ENCODE results near the gene JMJD1C.

JMJD1C gene

DNA sequence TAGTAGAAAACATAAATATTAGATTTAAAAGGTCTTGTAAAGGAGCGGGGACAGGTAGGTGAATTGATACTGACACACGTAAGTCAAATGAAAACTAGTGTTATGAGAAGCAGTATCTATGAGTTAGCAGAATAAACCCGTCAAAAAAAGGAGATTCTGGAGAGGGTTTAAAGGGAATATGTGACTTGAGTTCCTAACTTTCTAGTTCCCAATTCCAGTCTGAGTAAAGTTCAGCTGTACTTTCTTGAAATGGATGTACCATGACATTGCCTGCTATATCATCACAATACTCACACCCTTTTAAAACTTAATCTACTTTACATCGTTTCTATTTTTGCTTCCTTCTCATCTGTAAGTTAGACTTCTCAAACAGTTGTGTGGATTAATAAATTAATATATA lies 210.5 kb downstream of the JMJD1C start:
- no peak overlapping the region for H3K27ac ChIP-seq
- no peak for TF ChIP-seq CTCF (conservative IDR thresholded peaks at IDR 0.05)

DNA sequence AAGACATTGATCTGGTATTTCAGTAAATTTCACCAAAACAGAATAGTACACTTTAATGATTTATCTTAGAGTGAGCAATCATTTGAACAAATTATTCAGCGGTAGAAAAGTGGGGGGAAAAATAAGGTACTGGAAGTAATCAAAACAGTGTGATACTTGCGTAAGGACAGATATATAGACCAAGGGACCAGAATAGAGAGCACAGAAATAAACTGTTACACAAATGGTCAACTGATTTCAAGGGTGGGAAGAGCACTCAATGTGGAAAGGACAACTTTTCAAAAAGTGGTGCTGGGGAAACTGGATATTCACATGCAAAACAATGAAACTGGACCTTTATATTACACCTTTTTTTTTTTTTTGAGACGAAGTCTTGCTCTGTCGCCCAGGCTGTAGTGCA lies 212.7 kb downstream of the JMJD1C start:
- H3K27ac ChIP-seq = no peak overlapping the region
- TF ChIP-seq CTCF (conservative IDR thresholded peaks at IDR 0.05) (no peak), ZFX (IDR thresholded peaks at IDR 0.05) (no peak)

DNA sequence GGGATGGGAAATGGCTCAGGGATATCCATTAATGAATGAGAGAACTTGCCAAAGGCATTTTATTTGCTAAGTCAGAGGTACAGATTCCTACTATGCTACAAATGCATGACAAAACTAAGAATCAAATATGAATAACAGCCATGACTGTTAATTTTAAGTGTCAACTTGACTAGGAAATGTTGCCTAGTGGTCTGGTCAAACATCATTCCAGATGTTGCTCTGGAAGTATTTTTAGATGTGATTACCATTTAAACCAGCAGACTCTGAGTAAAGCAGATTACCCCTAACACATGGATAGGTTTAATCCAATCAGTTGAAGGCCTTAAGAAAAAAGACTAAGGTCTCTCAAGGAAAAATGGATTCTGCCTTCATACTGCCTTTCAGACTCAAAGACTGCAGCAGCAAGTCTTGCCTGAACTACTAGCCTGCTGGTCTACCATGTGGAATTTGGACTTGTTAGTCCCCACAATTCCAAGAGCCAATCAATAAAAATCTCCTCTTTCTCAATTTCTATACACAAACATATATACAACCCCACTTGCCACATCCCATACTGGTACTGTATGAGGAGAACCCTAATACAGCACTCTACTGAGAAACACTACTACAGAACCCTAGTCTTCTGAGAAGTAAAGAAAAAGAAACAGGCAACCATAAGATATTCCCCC lies 213.5 kb downstream of the JMJD1C start:
- no peak overlapping the region for H3K27ac ChIP-seq
- TF ChIP-seq ZFX (IDR thresholded peaks at IDR 0.05) = no peak
- no peak for TF ChIP-seq CTCF (conservative IDR thresholded peaks at IDR 0.05)

GRCh38 chr10:63250032-63250431 lies 215.7 kb downstream of the JMJD1C start:
- TF ChIP-seq ZFX (IDR thresholded peaks at IDR 0.05) = no peak
- no peak for TF ChIP-seq CTCF (conservative IDR thresholded peaks at IDR 0.05)
- H3K27ac ChIP-seq = no peak overlapping the region

- H3K27ac ChIP-seq = no peak overlapping the region
- TF ChIP-seq ZFX (IDR thresholded peaks at IDR 0.05) (no peak), CTCF (conservative IDR thresholded peaks at IDR 0.05) (no peak)
Observed at GRCh38 chr10:63247771-63248170, 218.0 kb downstream of the JMJD1C start.

- H3K27ac ChIP-seq = no peak overlapping the region
- TF ChIP-seq CTCF (conservative IDR thresholded peaks at IDR 0.05) = no peak
- no peak for TF ChIP-seq ZFX (IDR thresholded peaks at IDR 0.05)
Observed at GRCh38 chr10:63246356-63246755, 219.4 kb downstream of the JMJD1C start.

DNA sequence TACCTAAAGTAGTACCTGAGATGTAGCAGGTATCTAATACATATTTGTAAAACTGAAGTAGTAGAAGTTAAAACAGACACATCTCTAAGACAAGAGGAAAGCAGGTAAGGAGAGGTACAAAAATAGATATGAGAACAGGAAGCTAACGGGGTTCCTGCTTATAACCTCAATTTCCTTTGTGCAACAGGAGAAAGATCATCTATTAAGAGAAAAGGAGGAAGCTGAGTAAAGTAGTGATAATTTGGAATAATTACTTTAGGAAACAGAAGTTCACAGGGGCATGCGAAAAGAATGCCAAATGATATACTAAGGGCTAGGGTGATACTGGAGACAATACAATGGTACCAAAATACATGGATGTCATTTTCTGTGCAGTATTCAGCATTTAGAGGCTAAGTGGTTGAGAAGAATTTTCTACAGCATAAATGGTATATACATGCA lies 223.9 kb downstream of the JMJD1C start:
- TF ChIP-seq CTCF (conservative IDR thresholded peaks at IDR 0.05) (no peak), ZFX (IDR thresholded peaks at IDR 0.05) (no peak)
- H3K27ac ChIP-seq = no peak overlapping the region

Data from C4-2B (cell line).